IPS-15b (cell line): ENCODE data around the gene STK39.

ENCODE experiments used
- H3K27me3 ChIP-seq: one replicate; pipeline ENCODE4 v1.6.1; 2013; ENCODE audit warnings: low read length; ENCODE audit not compliant: control insufficient read depth, insufficient read depth
- H3K36me3 ChIP-seq: one replicate; pipeline ENCODE4 v1.6.1; 2013; ENCODE audit warnings: low read length; ENCODE audit not compliant: control insufficient read depth, insufficient read depth
- H3K4me1 ChIP-seq: one replicate; pipeline ENCODE4 v1.6.1; 2013; ENCODE audit warnings: mild to moderate bottlenecking, low read length; ENCODE audit not compliant: control insufficient read depth, insufficient read depth
- H3K4me3 ChIP-seq: one replicate; pipeline ENCODE4 v1.5.1; 2013; ENCODE audit warnings: low read depth, low read length
- H3K9ac ChIP-seq: one replicate; pipeline ENCODE4 v1.6.1; 2013; ENCODE audit warnings: low read depth, mild to moderate bottlenecking, low read length
- H3K9me3 ChIP-seq: one replicate; pipeline ENCODE4 v1.6.1; 2013; ENCODE audit warnings: mild to moderate bottlenecking, low read length; ENCODE audit not compliant: control insufficient read depth, insufficient read depth

Gene STK39

DNA sequence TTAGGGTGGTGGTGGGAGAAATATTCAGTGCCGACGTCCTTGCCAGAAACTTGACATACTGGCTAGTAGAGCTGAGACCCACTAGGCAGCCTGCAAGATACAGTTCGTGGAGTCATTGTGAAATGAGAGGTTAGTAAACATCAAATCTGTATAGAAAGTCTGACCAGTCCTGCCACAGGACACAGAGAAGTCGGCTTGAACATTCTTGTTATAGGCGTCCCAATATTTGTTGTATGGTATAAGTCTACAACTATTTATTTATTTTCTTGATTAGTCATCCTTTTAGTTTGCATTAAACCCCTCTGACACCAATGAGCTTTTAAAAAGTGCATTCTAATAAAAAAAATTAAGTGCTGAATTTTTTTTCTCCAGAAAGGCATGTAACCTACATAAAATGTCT, 265.4 kb downstream of the STK39 start:
- no peak overlapping the region for H3K9ac ChIP-seq
- no peaks in the 10 kb centered on the region for H3K27me3 ChIP-seq
- H3K36me3 ChIP-seq, result no peaks in the 10 kb centered on the region
- peaks cover 5% of the 10 kb centered on the region for H3K4me1 ChIP-seq
- H3K4me3 ChIP-seq, result no peak overlapping the region
- no peaks in the 10 kb centered on the region for H3K9me3 ChIP-seq

DNA sequence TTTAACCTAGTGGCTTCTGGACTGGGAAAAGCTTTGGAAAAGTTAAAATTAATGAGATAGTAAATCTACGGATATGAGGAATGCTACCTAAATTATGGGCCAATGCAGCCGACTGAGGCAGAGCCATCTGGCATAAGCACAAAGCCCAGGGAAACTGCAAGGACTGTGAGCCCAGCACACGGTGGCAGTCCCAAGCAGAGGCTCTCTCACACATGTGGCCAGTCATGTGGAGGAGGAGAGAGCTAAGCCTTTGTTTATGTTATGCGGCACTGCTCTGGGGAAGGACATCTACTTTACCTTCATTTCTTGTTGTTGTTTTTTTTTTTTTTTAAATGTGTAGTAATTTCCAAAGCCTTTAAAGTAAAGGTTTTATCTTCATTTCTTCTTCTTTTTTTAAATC, 267.0 kb downstream of the STK39 start:
- Histone ChIP-seq H3K4me3 (no peak overlapping the region), H3K27me3 (no peaks in the 10 kb centered on the region), H3K9me3 (no peaks in the 10 kb centered on the region), H3K36me3 (no peaks in the 10 kb centered on the region), H3K9ac (no peak overlapping the region), H3K4me1 (peaks cover 5% of the 10 kb centered on the region)

DNA sequence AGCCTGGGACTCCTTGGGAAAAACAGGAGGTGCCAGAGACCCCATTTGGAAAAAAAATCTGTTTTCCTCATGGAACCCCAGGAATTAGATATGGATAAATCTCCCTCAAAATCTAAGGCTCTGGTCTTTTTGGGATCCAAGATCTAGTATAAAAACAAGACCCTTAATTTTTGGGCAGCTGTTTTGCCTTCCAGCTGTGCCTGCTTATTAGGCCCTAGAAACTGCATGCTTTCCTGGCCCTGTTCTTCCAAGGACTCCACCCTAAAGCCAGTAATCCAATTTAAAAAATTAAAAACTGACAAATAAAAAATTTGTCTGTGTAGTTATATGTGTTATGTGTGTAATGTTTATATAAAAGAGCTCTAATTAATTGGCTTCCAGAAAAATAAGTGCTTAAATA, 274.6 kb downstream of the STK39 start:
- Histone ChIP-seq H3K27me3 (no peaks in the 10 kb centered on the region), H3K4me1 (no peaks in the 10 kb centered on the region), H3K9me3 (peaks cover 8% of the 10 kb centered on the region), H3K36me3 (no peaks in the 10 kb centered on the region), H3K4me3 (no peak overlapping the region), H3K9ac (no peak overlapping the region)

DNA sequence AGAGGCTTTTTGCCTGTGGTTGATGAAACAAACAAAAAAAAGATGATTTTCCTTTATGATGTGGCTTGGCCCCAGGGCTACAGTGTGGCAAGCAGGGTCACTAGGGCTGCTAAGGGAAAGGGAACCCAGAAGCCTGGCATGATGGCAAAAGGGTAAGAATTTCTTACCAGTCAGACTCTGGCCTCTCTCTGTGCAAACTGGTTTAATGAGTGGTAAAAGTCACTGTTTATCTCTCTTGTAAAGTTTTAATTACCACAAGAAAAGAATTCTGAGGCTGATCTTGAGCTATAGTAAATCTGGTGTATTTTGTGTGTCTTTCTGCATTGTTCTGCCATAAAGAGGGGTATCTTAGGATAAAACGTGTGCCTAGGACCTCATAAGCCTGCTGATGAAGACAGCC, 275.4 kb downstream of the STK39 start:
- Histone ChIP-seq H3K4me1 (no peaks in the 10 kb centered on the region), H3K9ac (no peak overlapping the region), H3K36me3 (no peaks in the 10 kb centered on the region), H3K27me3 (no peaks in the 10 kb centered on the region), H3K9me3 (peaks cover 8% of the 10 kb centered on the region), H3K4me3 (no peak overlapping the region)

DNA sequence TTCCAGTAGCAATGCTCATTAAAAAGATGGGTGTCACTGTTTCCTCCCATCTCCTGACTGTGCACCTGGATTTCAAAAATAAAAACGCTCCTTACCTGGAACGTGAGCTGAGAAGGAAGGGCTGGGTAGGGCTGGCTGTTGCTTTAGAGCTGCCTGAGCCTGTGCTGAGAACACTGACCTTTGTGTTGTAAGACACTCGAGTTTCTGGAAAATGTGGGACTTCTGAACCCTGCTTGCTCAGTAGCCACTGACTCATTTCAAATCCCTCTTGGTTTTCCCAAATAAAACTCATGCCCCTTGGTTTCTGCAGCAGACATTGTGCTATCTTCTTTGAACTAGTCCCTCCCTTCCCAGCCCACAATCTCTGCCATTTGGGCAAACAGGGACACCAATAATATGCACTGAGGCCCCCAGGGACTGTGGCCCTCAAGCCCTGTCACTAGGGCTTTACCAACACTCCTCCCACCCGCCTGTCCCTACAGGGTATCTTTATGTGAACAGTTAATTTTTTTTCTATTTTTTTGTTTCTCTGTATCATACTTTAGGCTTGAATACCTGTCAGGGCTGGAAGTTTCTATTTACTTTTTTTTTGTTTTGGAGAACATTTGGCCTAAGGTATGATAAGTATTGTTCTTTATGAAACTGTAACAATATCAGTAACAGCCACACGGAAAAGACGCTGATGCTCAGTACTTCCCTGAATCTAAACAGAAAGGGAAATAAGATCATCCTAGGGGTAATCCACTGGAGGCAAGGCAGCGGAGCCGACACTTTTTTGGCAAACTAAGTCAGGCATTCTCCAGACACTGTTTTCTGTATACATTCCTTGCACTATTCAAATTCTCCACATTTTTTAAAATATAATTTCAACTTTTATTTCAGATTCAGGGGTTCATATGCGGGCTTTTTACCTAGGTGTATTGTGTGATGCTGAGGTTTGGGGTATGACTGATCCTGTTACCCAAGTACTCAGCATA, 280.2 kb downstream of the STK39 start:
- no peaks in the 10 kb centered on the region for H3K4me1 ChIP-seq
- H3K4me3 ChIP-seq, result no peak overlapping the region
- peaks cover 7% of the 10 kb centered on the region for H3K9me3 ChIP-seq
- H3K9ac ChIP-seq, result no peak overlapping the region
- no peaks in the 10 kb centered on the region for H3K27me3 ChIP-seq
- no peaks in the 10 kb centered on the region for H3K36me3 ChIP-seq

DNA sequence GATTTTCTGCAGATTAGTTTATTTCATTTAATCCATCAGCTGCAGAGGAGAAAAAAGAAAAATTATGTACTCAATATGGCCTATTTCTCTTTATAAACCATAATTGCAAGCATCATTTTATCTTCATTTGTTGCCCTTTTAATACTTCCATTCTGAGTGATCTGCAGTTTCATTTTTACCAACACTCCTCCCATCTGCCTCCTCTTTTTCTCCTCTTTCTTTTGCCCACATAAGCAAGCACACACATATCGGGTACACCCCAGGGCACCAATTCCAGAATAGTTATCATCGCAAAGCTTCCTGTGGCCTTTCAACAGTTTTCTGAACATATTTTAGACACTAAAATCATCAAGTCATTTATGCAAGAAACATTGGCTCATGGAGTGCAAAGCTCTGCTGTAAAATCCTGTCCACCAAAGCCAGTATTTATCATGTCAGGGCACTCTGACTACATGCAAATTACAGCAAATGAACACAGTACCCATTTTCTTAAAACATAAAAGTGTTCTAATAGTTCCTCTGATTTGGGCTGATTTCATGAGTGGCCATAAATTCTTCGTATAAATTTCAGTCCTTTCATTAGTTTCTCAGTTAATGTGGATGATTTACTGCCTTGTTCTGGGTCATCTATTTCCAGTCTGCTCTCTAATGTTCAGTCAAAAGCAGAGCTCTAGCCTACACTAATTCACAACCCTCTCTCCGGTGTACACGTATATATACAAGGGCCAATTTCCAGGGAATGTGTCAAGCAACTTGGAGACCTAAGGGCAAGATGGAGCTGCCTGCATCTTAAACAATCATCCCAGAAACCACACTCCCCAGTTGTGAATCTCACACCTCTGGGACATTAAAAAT, 281.3 kb downstream of the STK39 start:
- Histone ChIP-seq H3K4me1 (no peaks in the 10 kb centered on the region), H3K36me3 (no peaks in the 10 kb centered on the region), H3K9me3 (no peaks in the 10 kb centered on the region), H3K4me3 (no peak overlapping the region), H3K27me3 (no peaks in the 10 kb centered on the region), H3K9ac (no peak overlapping the region)

DNA sequence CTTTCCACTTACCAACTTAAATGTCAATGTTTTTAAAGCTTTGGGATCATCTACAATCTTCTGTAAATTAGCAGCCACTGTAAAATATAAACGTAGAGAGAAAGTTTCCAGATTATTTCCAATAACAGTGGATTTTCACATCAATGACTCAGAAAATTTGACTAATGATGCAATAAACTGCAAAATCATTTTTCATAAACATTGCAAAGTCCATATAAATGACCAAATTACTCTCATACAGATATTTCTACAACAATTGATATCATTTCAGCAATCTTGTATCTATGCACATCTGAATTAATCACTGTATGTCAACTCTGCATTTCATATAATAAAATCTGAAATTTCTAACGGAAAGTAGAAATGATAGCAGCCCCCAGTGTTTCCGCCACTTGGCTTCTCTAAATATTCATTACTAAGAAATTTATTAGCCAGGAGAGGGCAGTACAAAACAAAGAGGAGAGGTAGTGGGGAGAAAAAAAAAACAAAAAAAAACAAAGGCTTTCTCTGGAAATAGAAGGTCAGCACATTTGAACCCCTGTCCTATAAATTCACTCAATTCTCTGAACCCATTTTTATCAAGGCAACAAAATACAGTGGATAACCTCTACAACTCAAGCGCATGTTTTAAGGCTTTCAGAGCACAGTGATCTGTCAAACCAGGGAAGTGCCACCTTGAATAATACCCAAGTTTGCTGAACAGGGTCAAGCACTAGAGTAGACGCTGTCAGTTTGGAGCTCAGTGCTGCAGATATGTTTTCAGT, 282.6 kb downstream of the STK39 start:
- no peaks in the 10 kb centered on the region for H3K36me3 ChIP-seq
- no peaks in the 10 kb centered on the region for H3K4me1 ChIP-seq
- no peaks in the 10 kb centered on the region for H3K9me3 ChIP-seq
- H3K4me3 ChIP-seq, result no peak overlapping the region
- H3K27me3 ChIP-seq, result no peaks in the 10 kb centered on the region
- H3K9ac ChIP-seq, result no peak overlapping the region

DNA sequence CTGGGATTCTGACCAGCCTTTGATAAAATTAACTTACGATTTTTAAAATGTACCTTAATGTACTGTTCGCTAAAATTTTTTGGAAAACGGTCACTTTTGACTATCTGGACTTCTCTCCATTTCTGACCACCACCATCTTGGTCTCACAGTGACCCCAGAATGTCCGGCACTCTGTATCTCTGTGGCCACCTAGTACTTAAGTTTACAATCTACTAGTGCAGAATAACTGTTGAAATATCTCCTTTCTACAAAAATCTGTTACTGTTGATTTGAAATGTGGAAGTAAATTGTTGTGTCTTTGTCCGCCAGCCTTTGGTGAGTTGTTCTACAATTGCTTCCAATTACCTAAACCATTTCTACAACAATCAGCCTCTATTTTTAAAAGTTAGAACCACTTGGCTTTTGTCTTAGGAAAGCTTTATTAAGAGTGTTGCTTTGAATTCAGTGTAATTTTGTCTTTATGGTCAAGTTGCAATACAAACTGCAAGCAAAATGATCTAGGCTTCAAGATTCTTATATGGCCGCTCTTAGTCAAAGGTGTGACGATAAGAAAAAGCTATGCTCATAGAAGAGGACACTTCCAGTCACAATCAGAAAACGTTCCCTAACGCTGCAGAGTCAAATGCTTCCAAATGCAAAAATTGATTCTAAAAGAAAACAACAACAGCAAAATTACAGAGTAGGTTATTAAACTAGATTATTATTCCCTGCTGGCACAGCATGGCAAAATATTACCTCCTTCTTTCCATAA, 283.3 kb downstream of the STK39 start:
- Histone ChIP-seq H3K36me3 (no peaks in the 10 kb centered on the region), H3K4me1 (no peaks in the 10 kb centered on the region)

DNA sequence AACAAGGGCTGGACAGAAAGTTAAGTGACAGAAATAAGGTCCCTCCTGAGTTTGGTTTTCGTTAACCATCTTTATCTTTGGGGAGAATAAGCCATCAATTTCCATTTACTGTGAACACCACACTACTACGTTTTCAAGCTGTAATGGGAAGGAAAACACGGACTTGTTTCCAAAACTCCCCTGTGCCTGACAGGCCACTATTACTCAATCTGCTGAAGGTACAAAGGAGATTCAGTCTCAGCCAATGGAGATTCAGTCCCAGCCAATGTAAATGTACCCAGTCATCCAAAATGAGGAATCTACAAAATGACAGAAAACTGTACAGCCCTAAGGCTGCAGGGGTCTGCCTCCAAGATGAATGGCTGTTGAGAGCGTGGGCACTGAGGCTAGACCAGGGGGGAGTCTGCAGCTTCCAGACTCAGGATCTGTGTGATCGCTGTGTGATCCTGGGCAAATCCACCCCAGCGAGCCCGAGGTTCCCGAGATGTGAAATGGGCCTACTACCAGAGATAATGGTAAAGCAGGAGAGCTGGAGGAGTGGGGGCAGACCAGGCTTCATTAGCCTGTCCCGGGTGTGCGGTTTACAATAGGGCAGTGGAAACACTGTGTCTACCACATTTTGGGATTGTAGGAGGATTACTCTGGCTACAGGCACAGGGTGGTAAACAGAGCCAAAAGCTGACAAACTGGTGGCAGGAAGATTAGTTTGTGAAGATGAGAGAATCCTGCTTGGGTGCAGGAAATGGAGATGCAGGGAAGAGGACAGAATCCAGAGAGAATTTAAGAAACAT, 284.8 kb downstream of the STK39 start:
- no peaks in the 10 kb centered on the region for H3K4me1 ChIP-seq
- no peak overlapping the region for H3K9ac ChIP-seq
- no peaks in the 10 kb centered on the region for H3K27me3 ChIP-seq
- no peak overlapping the region for H3K4me3 ChIP-seq
- H3K9me3 ChIP-seq, result no peaks in the 10 kb centered on the region
- no peaks in the 10 kb centered on the region for H3K36me3 ChIP-seq

More for the DNA sequence above, 283.3 kb downstream of the STK39 start:
- no peaks in the 10 kb centered on the region for H3K9me3 ChIP-seq
- no peak overlapping the region for H3K9ac ChIP-seq
- H3K27me3 ChIP-seq, result no peaks in the 10 kb centered on the region
- no peak overlapping the region for H3K4me3 ChIP-seq

DNA sequence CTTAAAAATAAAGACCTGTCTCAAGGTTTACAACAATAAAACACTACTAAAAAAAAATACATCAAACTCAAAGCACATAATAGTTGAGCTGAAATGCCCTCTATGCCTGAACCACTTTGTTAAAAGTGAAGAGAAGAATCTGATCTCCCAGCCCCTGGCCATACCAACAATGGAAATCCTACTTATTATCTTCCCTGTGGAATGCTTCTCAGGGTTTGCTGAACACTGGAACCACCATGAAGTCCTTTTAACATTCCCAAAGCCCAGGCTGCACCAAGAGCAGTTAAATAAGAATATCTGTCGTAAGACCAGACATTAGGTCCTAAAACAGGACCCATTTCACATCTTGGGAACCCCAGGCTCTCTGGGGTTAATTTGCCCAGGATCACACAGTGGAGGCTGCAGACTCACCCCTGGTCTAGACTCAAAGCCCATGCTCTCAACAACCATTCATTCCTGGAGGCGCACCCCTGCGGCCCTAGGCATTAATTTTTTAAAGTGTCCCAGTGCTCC, 285.8 kb downstream of the STK39 start:
- Histone ChIP-seq H3K4me1 (no peaks in the 10 kb centered on the region), H3K36me3 (no peaks in the 10 kb centered on the region), H3K4me3 (no peak overlapping the region), H3K27me3 (no peaks in the 10 kb centered on the region), H3K9ac (no peak overlapping the region), H3K9me3 (no peaks in the 10 kb centered on the region)
